ENCODE results near the gene MMADHC. TPM values are rescaled to one million over a fixed set of nuclear protein-coding genes. Genes with fewer than 3 reads are reported as not detected.

The MMADHC gene
- total RNA-seq, 4 donors from 2014 or later: 7.8 to 91.6 (median 44.5) TPM

DNA sequence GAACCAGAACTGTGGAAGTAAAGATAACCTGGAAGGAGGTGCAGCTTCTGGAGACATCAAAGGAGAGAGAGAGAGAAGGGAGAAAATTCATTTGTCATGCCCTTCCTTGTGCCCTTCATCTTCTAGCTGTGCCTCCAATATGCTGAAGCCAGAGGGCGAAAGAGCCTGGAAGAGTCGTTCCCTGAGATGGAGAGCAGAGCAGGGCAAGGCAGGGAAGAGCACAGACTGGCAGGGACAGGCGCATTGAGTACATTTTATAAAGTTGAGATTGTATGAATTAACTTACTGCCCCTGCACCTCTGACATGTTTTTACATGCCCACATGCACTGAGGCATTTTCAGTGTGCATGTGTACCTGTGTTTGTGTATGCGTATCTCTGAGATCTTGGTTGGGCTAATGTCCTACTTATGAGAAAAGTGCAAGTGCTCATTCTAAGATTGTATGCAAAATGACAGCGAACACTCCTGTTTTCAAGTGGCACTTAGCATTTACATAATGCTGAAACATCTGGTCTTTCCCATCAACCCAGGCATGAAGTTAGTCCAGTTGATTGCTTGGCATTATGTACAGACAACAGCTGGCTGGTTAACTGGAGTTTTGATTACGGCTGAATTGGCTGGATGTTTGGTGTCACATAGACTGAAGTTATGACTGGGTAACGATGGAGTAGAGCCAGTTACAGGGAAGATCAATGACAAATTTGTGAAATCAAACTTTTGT lies 23.7 kb upstream of the MMADHC start:
- no peak overlapping the region for H3K4me3 ChIP-seq
- H3K4me1 ChIP-seq: peaks cover 0 to 7% (median 0%) of the 10 kb centered on the region in 4 donors
- intact Hi-C loops (cut with DNase I; ENCODE audit: low total_unique reads): no loop called here
- no peak overlapping the region for H3K27ac ChIP-seq
- H3K9me3 ChIP-seq: no peaks in the 10 kb centered on the region
- DNase-seq: no peak
- TF ChIP-seq POLR2A (IDR thresholded peaks at IDR 0.05) (no peak), POLR2AphosphoS5 (IDR thresholded peaks at IDR 0.05) (no peak), EP300 (IDR thresholded peaks at IDR 0.05; ENCODE audit: low read depth) (no peak)
- TF ChIP-seq, protein P1, sequence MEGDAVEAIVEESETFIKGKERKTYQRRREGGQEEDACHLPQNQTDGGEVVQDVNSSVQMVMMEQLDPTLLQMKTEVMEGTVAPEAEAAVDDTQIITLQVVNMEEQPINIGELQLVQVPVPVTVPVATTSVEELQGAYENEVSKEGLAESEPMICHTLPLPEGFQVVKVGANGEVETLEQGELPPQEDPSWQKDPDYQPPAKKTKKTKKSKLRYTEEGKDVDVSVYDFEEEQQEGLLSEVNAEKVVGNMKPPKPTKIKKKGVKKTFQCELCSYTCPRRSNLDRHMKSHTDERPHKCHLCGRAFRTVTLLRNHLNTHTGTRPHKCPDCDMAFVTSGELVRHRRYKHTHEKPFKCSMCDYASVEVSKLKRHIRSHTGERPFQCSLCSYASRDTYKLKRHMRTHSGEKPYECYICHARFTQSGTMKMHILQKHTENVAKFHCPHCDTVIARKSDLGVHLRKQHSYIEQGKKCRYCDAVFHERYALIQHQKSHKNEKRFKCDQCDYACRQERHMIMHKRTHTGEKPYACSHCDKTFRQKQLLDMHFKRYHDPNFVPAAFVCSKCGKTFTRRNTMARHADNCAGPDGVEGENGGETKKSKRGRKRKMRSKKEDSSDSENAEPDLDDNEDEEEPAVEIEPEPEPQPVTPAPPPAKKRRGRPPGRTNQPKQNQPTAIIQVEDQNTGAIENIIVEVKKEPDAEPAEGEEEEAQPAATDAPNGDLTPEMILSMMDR (IDR thresholded peaks at IDR 0.05): no peak
- no peaks in the 10 kb centered on the region for H3K27me3 ChIP-seq
- WGBS, 2 donors (ENCODE audit: low coverage in 1 of 2): 73 to 74% methylated on average over 5 to 7 of the region's 7 CpGs
- in situ Hi-C loops (cut with MboI; ENCODE audit: low pct_ligation_motif_present in 1 of 4, low pct_unique_long_range_greater_than_20kb in 1 of 4, low sequenced_read_pairs in 3 of 4): loop anchor here in 1 of 4 donors (25.0 kb wide), 1 partner anchor 1451 kb away; no protein-coding TSS in a partner anchor
- H3K36me3 ChIP-seq: no peaks in the 10 kb centered on the region

DNA sequence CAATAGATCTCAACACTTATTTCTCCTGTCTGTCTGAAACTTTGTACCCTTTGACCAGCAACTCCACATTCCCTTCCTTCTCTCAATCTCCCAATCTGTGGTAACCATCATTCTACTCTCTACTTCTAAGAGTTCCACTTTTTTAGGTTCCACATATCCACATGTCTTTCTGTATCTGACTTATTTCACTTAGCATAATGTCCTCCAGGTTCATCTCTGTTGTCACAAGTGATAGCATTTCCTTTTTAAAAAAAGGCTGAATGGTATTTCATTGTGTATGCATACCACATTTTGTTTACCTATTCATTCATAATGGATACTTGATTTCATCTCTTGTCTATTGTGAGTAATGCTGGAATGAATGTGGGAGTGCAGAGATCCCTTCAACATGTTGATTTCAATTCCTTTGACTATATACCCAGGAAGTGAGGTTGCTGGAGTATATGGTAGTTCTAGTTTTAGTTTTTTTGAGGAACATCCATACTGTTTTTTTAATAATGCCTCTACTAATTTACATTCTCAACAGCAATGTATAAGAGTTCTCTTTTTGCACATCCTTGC lies 18.8 kb upstream of the MMADHC start:
- in situ Hi-C loops (cut with MboI; ENCODE audit: low pct_ligation_motif_present in 1 of 4, low pct_unique_long_range_greater_than_20kb in 1 of 4, low sequenced_read_pairs in 3 of 4) (loop anchor here in 3 of 4 donors (10.0 to 25.0 kb wide), 5 partner anchors 878 to 1628 kb away; partner anchors contain the start of gene RND3 (in 1 of the 3)), intact Hi-C loops (cut with DNase I; ENCODE audit: low total_unique reads) (no loop called here)
- H3K4me3 ChIP-seq: no peak overlapping the region
- no peaks in the 10 kb centered on the region for H3K36me3 ChIP-seq
- no peak for DNase-seq
- TF ChIP-seq, protein P1 (IDR thresholded peaks at IDR 0.05): no peak
- TF ChIP-seq POLR2A (IDR thresholded peaks at IDR 0.05): no peak
- TF ChIP-seq POLR2AphosphoS5 (IDR thresholded peaks at IDR 0.05): no peak
- TF ChIP-seq EP300 (IDR thresholded peaks at IDR 0.05; ENCODE audit: low read depth): no peak
- H3K27me3 ChIP-seq: no peaks in the 10 kb centered on the region
- H3K27ac ChIP-seq: no peak overlapping the region
- H3K9me3 ChIP-seq: peaks cover 0 to under 1% of the 10 kb centered on the region in 2 donors
- H3K4me1 ChIP-seq: no peaks in the 10 kb centered on the region

DNA sequence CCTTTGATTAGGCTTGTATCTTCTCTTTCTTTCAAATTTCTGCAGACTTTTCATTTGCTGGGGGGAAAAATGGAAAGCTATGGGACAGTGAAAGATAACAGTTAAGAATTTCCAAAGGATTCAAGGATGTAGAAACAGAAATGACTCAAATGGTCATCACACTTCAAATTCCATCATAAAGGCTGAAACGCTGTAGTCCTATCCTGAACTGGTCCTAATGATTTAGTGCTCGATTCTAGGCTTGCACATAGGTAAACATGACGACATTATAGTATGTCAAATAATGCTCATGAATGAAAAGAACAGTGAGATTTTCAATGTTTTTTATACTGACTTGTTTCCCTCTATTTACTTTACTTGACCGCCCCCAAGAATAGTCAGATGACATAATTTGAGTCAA lies 15.7 kb upstream of the MMADHC start:
- Histone ChIP-seq H3K4me1 (no peaks in the 10 kb centered on the region), H3K27me3 (no peaks in the 10 kb centered on the region), H3K36me3 (no peaks in the 10 kb centered on the region), H3K9me3 (peaks cover 0 to 5% of the 10 kb centered on the region in 2 donors), H3K27ac (no peak overlapping the region), H3K4me3 (no peak overlapping the region)
- in situ Hi-C loops (cut with MboI; ENCODE audit: low pct_ligation_motif_present in 1 of 4, low pct_unique_long_range_greater_than_20kb in 1 of 4, low sequenced_read_pairs in 3 of 4) (loop anchor here in 3 of 4 donors (10.0 to 25.0 kb wide), 5 partner anchors 882 to 1632 kb away; partner anchors contain the start of gene RND3 (in 1 of the 3)), intact Hi-C loops (cut with DNase I; ENCODE audit: low total_unique reads) (no loop called here)
- no peak for TF ChIP-seq POLR2AphosphoS5 (IDR thresholded peaks at IDR 0.05)
- TF ChIP-seq, protein P1 (IDR thresholded peaks at IDR 0.05): no peak
- no peak for TF ChIP-seq EP300 (IDR thresholded peaks at IDR 0.05; ENCODE audit: low read depth)
- TF ChIP-seq POLR2A (IDR thresholded peaks at IDR 0.05): no peak
- no peak for DNase-seq
- 92 to 93% methylated on average over 4 of the region's 4 CpGs for WGBS, 2 donors (ENCODE audit: low coverage in 1 of 2)

DNA sequence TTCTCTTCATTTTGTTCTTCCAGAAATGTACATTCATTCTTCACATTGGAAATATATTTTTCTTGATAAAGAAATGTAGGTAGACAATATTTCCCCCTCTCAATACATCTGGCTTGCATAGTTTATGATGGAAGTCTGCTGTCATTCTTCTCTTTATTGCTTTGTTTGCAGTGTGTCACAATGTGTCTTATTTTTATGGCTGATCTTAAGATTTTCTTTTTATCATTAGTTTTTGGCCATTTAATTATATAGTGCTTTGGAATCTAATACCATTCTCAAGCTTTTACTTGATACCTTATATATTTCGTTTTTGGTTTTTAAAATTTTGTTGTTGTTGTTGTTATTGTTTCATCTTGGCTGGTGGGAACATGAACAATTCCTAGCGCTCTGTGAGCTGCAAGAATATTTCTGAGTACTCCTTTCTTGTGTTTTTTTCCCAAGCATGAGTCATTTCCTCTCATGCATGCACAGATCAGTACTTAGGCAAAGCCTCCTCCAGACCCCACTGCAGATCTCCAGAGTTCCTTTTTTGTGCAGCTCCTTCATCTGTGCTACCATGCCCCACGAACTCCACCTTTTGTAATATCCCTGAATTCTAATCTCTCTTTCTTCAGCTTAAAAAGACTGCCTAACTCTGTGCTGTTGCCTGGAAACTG lies 13.7 kb upstream of the MMADHC start:
- WGBS, 2 donors (ENCODE audit: low coverage in 1 of 2): 42 to 58% methylated on average over 3 of the region's 3 CpGs

More for the DNA sequence above, 13.7 kb upstream of the MMADHC start:
- no peak overlapping the region for H3K27ac ChIP-seq
- no peaks in the 10 kb centered on the region for H3K36me3 ChIP-seq
- H3K4me1 ChIP-seq: peaks cover 0 to 4% (median 0%) of the 10 kb centered on the region in 4 donors
- intact Hi-C loops (cut with DNase I; ENCODE audit: low total_unique reads) (no loop called here), in situ Hi-C loops (cut with MboI; ENCODE audit: low pct_ligation_motif_present in 1 of 4, low pct_unique_long_range_greater_than_20kb in 1 of 4, low sequenced_read_pairs in 3 of 4) (loop anchor here in 3 of 4 donors (10.0 to 25.0 kb wide), 5 partner anchors 884 to 1634 kb away; partner anchors contain the start of gene RND3 (in 1 of the 3))
- no peaks in the 10 kb centered on the region for H3K27me3 ChIP-seq
- H3K4me3 ChIP-seq: no peak overlapping the region
- H3K9me3 ChIP-seq: peaks cover 0 to 5% of the 10 kb centered on the region in 2 donors
- TF ChIP-seq, protein P1 (IDR thresholded peaks at IDR 0.05): no peak
- TF ChIP-seq POLR2AphosphoS5 (IDR thresholded peaks at IDR 0.05) (no peak), POLR2A (IDR thresholded peaks at IDR 0.05) (no peak), EP300 (IDR thresholded peaks at IDR 0.05; ENCODE audit: low read depth) (no peak)
- no peak for DNase-seq

Measured in transverse colon (tissue), 4 donors.